SKM-1 (cell line): ENCODE results near the gene IFRD2.
"Not testable (repeated sequence)": the region's sequence is repeated elsewhere in the genome, so short reads cannot be mapped to it uniquely, and the experiment has no call there.

Experiments used
- DNase-seq: peaks from one replicate; lab custom pipeline; 2025; ENCODE audit not compliant: unreplicated experiment; lab: John Stamatoyannopoulos, UW

IFRD2 gene

GRCh38 chr3:50268276-50268675 is 24.0 kb downstream of the IFRD2 start:
- DNase-seq: no peak

GRCh38 chr3:50267280-50267913 is 24.8 kb downstream of the IFRD2 start:
- DNase-seq: no peak

- no peak for DNase-seq
Measured at GRCh38 chr3:50266836-50267235, 25.4 kb downstream of the IFRD2 start.

GRCh38 chr3:50266017-50266416 is 26.2 kb downstream of the IFRD2 start:
- DNase-seq: no peak

- no peak for DNase-seq
Measured at GRCh38 chr3:50265571-50265970, 26.7 kb downstream of the IFRD2 start.

GRCh38 chr3:50264964-50265485 is 27.2 kb downstream of the IFRD2 start:
- no peak for DNase-seq

- no peak for DNase-seq
Measured at GRCh38 chr3:50264383-50264963, 27.8 kb downstream of the IFRD2 start.

GRCh38 chr3:50263478-50264382 is 28.5 kb downstream of the IFRD2 start:
- no peak for DNase-seq

- no peak for DNase-seq
Measured at GRCh38 chr3:50262778-50263177, 29.5 kb downstream of the IFRD2 start.

GRCh38 chr3:50262200-50262599 is 30.0 kb downstream of the IFRD2 start:
- not testable (repeated sequence) for DNase-seq

GRCh38 chr3:50261505-50261904 is 30.7 kb downstream of the IFRD2 start:
- no peak for DNase-seq

- DNase-seq: no peak
Measured at GRCh38 chr3:50260942-50261441, 31.2 kb downstream of the IFRD2 start.

GRCh38 chr3:50260027-50260941 is 31.9 kb downstream of the IFRD2 start:
- peak; percentile 80 for DNase-seq

GRCh38 chr3:50259432-50260026 is 32.7 kb downstream of the IFRD2 start:
- no peak for DNase-seq

- DNase-seq: no peak
Measured at GRCh38 chr3:50258979-50259378, 33.2 kb downstream of the IFRD2 start.

GRCh38 chr3:50258029-50258680 is 34.1 kb downstream of the IFRD2 start:
- no peak for DNase-seq

- DNase-seq: no peak
Measured at GRCh38 chr3:50256978-50257890, 35.0 kb downstream of the IFRD2 start.

GRCh38 chr3:50255251-50255615 is 37.0 kb downstream of the IFRD2 start:
- DNase-seq: no peak
